Cardiac fibroblast (primary cell): Measurements from ENCODE around the gene FBXW8.

ENCODE experiments used
- DNase-seq, 2 donors: peaks; one replicate each; pipeline versions ENCODE4 v3.0.0 to v3.0.0-alpha.2; 2010; ENCODE audit warnings: low read depth in 2 of 2
- H3K4me3 ChIP-seq, 2 donors: replicated peaks in 1 of 2; 1 replicate in 1 of 2; 2 replicates in 1 of 2; pipeline ENCODE4 v1.5.1; 2011; ENCODE audit warnings: low read depth in 2 of 2, low read length in 2 of 2, mild to moderate bottlenecking in 2 of 2, moderate library complexity in 1 of 2
- CTCF ChIP-seq: IDR thresholded peaks from one replicate; pipeline ENCODE4 v1.5.1; 2011; ENCODE audit warnings: low read depth, mild to moderate bottlenecking, low read length, inconsistent platforms

FBXW8 gene

GRCh38 chr12:117011988-117012805, 101.4 kb downstream of the FBXW8 start:
- H3K4me3 ChIP-seq: no peak overlapping the region
- peak; percentile 47 to 64 for DNase-seq
- TF ChIP-seq CTCF: no peak

GRCh38 chr12:117013726-117014125, 103.0 kb downstream of the FBXW8 start:
- H3K4me3 ChIP-seq: no peak overlapping the region
- DNase-seq: peak in 1 of 2 donors; percentile 59
- TF ChIP-seq CTCF: no peak

- no peak for TF ChIP-seq CTCF
- no peak for DNase-seq
- H3K4me3 ChIP-seq: no peak overlapping the region
Observed at GRCh38 chr12:117014342-117014887, 103.7 kb downstream of the FBXW8 start.

GRCh38 chr12:117015811-117016210, 105.1 kb downstream of the FBXW8 start:
- TF ChIP-seq CTCF: no peak

GRCh38 chr12:117017807-117018206, 107.1 kb downstream of the FBXW8 start:
- DNase-seq: no peak
- no peak overlapping the region for H3K4me3 ChIP-seq
- no peak for TF ChIP-seq CTCF

More at GRCh38 chr12:117015811-117016210, 105.1 kb downstream of the FBXW8 start:
- H3K4me3 ChIP-seq: no peak overlapping the region
- DNase-seq: no peak

- H3K4me3 ChIP-seq: no peak overlapping the region
- no peak for TF ChIP-seq CTCF
- no peak for DNase-seq
Observed at GRCh38 chr12:117018276-117018675, 107.5 kb downstream of the FBXW8 start.

- DNase-seq: no peak
- no peak overlapping the region for H3K4me3 ChIP-seq
- no peak for TF ChIP-seq CTCF
Observed at GRCh38 chr12:117018685-117019084, 107.9 kb downstream of the FBXW8 start.
